ENCODE measurements around the gene PRR15.

DNA sequence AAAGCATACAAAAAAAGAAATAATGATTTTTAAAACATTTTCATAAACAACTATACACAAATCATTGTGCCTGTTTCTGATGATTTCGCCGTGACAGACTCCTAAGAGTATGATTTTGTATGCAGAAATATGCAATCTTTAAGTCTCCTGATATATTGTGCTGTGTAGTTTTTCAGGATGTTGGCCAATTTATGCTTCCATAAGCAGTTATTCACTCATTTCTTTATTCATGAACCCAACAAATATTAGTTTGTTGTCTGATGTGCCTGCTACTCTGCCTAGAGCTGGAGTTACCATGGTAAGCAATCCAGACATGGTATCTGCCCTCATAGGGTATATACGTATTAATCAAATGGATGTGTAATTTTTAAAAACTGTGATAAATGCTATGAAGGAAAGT is 40.4 kb downstream of the PRR15 start:
- no peak for TF ChIP-seq EZH2 (IDR thresholded peaks at IDR 0.05; ENCODE audit: low read depth, unreplicated experiment)
- TF ChIP-seq CTCF (conservative IDR thresholded peaks at IDR 0.05; ENCODE audit: low read depth in 2 of 2) = no peak
- TF ChIP-seq POLR2AphosphoS5 (IDR thresholded peaks at IDR 0.05; ENCODE audit: low read depth) = no peak
- TF ChIP-seq EZH2phosphoT487 (IDR thresholded peaks at IDR 0.05; ENCODE audit: unreplicated experiment) = no peak
- TF ChIP-seq CREB1 (CRISPR knock-in tag; IDR thresholded peaks at IDR 0.05; ENCODE audit: low read depth) = no peak
- no peak for TF ChIP-seq REST (IDR thresholded peaks at IDR 0.05; ENCODE audit: unreplicated experiment)
- TF ChIP-seq, protein P1, sequence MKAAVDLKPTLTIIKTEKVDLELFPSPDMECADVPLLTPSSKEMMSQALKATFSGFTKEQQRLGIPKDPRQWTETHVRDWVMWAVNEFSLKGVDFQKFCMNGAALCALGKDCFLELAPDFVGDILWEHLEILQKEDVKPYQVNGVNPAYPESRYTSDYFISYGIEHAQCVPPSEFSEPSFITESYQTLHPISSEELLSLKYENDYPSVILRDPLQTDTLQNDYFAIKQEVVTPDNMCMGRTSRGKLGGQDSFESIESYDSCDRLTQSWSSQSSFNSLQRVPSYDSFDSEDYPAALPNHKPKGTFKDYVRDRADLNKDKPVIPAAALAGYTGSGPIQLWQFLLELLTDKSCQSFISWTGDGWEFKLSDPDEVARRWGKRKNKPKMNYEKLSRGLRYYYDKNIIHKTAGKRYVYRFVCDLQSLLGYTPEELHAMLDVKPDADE (IDR thresholded peaks at IDR 0.05) = no peak
- no peak for TF ChIP-seq ZNF114 (CRISPR knock-in tag; IDR thresholded peaks at IDR 0.05)
- no peak for TF ChIP-seq ZNF331 (CRISPR knock-in tag; IDR thresholded peaks at IDR 0.05; ENCODE audit: low read depth)
- no peak for TF ChIP-seq STAT1 (IDR thresholded peaks at IDR 0.05; ENCODE audit: unreplicated experiment)
- no peak for TF ChIP-seq JUNB (IDR thresholded peaks at IDR 0.05; ENCODE audit: unreplicated experiment)
- no peak for TF ChIP-seq NANOG (IDR thresholded peaks at IDR 0.05; ENCODE audit: borderline replicate concordance)
- TF ChIP-seq, protein P2, sequence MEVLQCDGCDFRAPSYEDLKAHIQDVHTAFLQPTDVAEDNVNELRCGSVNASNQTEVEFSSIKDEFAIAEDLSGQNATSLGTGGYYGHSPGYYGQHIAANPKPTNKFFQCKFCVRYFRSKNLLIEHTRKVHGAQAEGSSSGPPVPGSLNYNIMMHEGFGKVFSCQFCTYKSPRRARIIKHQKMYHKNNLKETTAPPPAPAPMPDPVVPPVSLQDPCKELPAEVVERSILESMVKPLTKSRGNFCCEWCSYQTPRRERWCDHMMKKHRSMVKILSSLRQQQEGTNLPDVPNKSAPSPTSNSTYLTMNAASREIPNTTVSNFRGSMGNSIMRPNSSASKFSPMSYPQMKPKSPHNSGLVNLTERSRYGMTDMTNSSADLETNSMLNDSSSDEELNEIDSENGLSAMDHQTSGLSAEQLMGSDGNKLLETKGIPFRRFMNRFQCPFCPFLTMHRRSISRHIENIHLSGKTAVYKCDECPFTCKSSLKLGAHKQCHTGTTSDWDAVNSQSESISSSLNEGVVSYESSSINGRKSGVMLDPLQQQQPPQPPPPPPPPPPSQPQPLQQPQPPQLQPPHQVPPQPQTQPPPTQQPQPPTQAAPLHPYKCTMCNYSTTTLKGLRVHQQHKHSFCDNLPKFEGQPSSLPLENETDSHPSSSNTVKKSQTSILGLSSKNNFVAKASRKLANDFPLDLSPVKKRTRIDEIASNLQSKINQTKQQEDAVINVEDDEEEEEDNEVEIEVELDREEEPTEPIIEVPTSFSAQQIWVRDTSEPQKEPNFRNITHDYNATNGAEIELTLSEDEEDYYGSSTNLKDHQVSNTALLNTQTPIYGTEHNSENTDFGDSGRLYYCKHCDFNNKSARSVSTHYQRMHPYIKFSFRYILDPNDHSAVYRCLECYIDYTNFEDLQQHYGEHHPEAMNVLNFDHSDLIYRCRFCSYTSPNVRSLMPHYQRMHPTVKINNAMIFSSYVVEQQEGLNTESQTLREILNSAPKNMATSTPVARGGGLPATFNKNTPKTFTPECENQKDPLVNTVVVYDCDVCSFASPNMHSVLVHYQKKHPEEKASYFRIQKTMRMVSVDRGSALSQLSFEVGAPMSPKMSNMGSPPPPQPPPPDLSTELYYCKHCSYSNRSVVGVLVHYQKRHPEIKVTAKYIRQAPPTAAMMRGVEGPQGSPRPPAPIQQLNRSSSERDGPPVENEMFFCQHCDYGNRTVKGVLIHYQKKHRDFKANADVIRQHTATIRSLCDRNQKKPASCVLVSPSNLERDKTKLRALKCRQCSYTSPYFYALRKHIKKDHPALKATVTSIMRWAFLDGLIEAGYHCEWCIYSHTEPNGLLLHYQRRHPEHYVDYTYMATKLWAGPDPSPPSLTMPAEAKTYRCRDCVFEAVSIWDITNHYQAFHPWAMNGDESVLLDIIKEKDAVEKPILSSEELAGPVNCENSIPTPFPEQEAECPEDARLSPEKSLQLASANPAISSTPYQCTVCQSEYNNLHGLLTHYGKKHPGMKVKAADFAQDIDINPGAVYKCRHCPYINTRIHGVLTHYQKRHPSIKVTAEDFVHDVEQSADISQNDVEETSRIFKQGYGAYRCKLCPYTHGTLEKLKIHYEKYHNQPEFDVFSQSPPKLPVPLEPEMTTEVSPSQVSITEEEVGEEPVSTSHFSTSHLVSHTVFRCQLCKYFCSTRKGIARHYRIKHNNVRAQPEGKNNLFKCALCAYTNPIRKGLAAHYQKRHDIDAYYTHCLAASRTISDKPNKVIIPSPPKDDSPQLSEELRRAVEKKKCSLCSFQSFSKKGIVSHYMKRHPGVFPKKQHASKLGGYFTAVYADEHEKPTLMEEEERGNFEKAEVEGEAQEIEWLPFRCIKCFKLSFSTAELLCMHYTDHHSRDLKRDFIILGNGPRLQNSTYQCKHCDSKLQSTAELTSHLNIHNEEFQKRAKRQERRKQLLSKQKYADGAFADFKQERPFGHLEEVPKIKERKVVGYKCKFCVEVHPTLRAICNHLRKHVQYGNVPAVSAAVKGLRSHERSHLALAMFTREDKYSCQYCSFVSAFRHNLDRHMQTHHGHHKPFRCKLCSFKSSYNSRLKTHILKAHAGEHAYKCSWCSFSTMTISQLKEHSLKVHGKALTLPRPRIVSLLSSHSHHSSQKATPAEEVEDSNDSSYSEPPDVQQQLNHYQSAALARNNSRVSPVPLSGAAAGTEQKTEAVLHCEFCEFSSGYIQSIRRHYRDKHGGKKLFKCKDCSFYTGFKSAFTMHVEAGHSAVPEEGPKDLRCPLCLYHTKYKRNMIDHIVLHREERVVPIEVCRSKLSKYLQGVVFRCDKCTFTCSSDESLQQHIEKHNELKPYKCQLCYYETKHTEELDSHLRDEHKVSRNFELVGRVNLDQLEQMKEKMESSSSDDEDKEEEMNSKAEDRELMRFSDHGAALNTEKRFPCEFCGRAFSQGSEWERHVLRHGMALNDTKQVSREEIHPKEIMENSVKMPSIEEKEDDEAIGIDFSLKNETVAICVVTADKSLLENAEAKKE (CRISPR knock-in tag; IDR thresholded peaks at IDR 0.05) = no peak

Data from GM23338 (cell line).